HCT116 (cell line): ENCODE measurements around the gene QRICH1. TPM values are rescaled to one million over a fixed set of nuclear protein-coding genes. Genes with fewer than 3 reads are reported as not detected.

ENCODE experiments used
- ATAC-seq: fragments of 200-7000 bp; cut with Tn5 transposase; 2 replicates; pipeline ENCODE4 v1.9.1; 2020; ENCODE audit warnings: mild to moderate bottlenecking, moderate library complexity
- BruUV-seq: library from RNA; stranded (reverse); fragments of 400-500 nt; replicated peaks from 2 replicates; lab custom pipeline; 2021; lab: Mats Ljungman, UMichigan
- CTCF ChIA-PET: fragments of 300-600 bp; sonication (Branson Sonifier 250); formaldehyde crosslinking; loops from one replicate; lab custom pipeline; 2021; ENCODE audit warnings: antibody characterized with exemption; lab: Charles Lee
- POLR2A ChIA-PET: fragments of 300-600, 350-600 bp; sonication (Branson Sonifier 250); formaldehyde crosslinking; loops from one replicate; lab custom pipeline; 2021; ENCODE audit warnings: antibody characterized with exemption; lab: Charles Lee
- RAD21 ChIA-PET, 2 experiments: fragments of 300-600 bp; sonication (Branson Sonifier 250); formaldehyde crosslinking; loops; one replicate each; lab custom pipeline; 2023; ENCODE audit warnings: low total read pairs in 2 of 2; ENCODE audit not compliant: uncharacterized antibody in 2 of 2, unreplicated experiment in 2 of 2, low non-redundant PET in 1 of 2; lab: Charles Lee
- DNase-seq: peaks from one replicate; pipeline ENCODE4 v3.0.0-alpha.2; 2010; ENCODE audit warnings: low read depth, low spot score
- H2AFZ ChIP-seq: fragments of 200-600 bp; shearing (Covaris generic), sonication (generic); 2 replicates; pipeline ENCODE4 v1.6.1; 2017; ENCODE audit warnings: low read depth, mixed run types, mixed read lengths, antibody characterized with exemption, low read length; ENCODE audit not compliant: poor library complexity, severe bottlenecking
- H3K27ac ChIP-seq: 2 replicates; pipeline ENCODE4 v1.5.1; 2012; ENCODE audit warnings: low read depth, low read length
- H3K27me3 ChIP-seq: fragments of 200-600 bp; sonication (generic); 2 replicates; pipeline ENCODE4 v1.6.1; 2016; ENCODE audit warnings: mixed run types, low read length, mixed read lengths; ENCODE audit not compliant: insufficient read depth
- H3K36me3 ChIP-seq, 2 experiments: fragments of 200-500 bp in 1 of 2; fragments of 200-600 bp in 1 of 2; sonication (Bioruptor generic) in 1 of 2; sonication (generic) in 1 of 2; 2 replicates each; pipeline versions ENCODE4 v1.5.1 to v1.6.1; 2014 to 2016; ENCODE audit warnings: low read length in 2 of 2, inconsistent platforms in 1 of 2, mixed read lengths in 1 of 2, mixed run types in 1 of 2; ENCODE audit not compliant: insufficient read depth in 2 of 2, control insufficient read depth in 1 of 2
- H3K4me1 ChIP-seq, 2 experiments: fragments of 200-600 bp in 1 of 2; sonication (generic) in 1 of 2; 2 replicates each; pipeline versions ENCODE4 v1.5.1 to v1.6.1; 2012 to 2017; ENCODE audit warnings: low read length in 2 of 2, inconsistent platforms in 1 of 2, mild to moderate bottlenecking in 1 of 2, mixed read lengths in 1 of 2, mixed run types in 1 of 2, moderate library complexity in 1 of 2; ENCODE audit not compliant: insufficient read depth in 2 of 2, control insufficient read depth in 1 of 2
- H3K4me2 ChIP-seq: fragments of 200-600 bp; sonication (generic); 2 replicates; pipeline ENCODE4 v1.6.1; 2017; ENCODE audit warnings: mixed run types, low read length, mixed read lengths
- H3K4me3 ChIP-seq, 2 experiments: fragments of 200-600 bp in 1 of 2; sonication (generic) in 1 of 2; replicated peaks in 1 of 2; 2 replicates each; pipeline ENCODE4 v1.5.1; 2011 to 2016; ENCODE audit warnings: low read length in 2 of 2, control low read depth in 1 of 2, low read depth in 1 of 2, mild to moderate bottlenecking in 1 of 2, mixed read lengths in 1 of 2, mixed run types in 1 of 2
- H3K79me2 ChIP-seq: fragments of 200-600 bp; sonication (generic); 2 replicates; pipeline ENCODE4 v1.6.1; 2017; ENCODE audit warnings: mild to moderate bottlenecking, mixed run types, low read length, moderate library complexity, mixed read lengths; ENCODE audit not compliant: insufficient read depth
- H3K9ac ChIP-seq: fragments of 200-600 bp; sonication (generic); 2 replicates; pipeline ENCODE4 v1.6.1; 2016; ENCODE audit warnings: low read length, mixed read lengths
- H3K9me2 ChIP-seq: fragments of 200-600 bp; sonication (generic), shearing (Covaris generic); 2 replicates; pipeline ENCODE4 v1.6.1; 2017; ENCODE audit warnings: mixed run types, mild to moderate bottlenecking, moderate library complexity; ENCODE audit not compliant: insufficient read depth
- H3K9me3 ChIP-seq, 2 experiments: fragments of 200-500 bp in 1 of 2; fragments of 200-600 bp in 1 of 2; sonication (Bioruptor generic) in 1 of 2; sonication (generic) in 1 of 2; 2 replicates each; pipeline ENCODE4 v1.6.1; 2014 to 2017; ENCODE audit warnings: low read length in 2 of 2, mixed read lengths in 2 of 2, inconsistent platforms in 1 of 2, low read depth in 1 of 2, mild to moderate bottlenecking in 1 of 2, mixed run types in 1 of 2, moderate library complexity in 1 of 2; ENCODE audit not compliant: control insufficient read depth in 1 of 2, insufficient read depth in 1 of 2
- H4K20me1 ChIP-seq: fragments of 200-600 bp; sonication (generic), shearing (Covaris generic); 2 replicates; pipeline ENCODE4 v1.6.1; 2017; ENCODE audit warnings: mixed run types, mild to moderate bottlenecking, moderate library complexity; ENCODE audit not compliant: insufficient read depth
- CBX3 ChIP-seq: IDR thresholded peaks from 2 replicates; pipeline ENCODE4 v1.6.1; 2012; ENCODE audit warnings: low read depth
- CEBPB ChIP-seq: IDR thresholded peaks from 2 replicates; pipeline ENCODE4 v1.6.1; 2012; ENCODE audit warnings: low read depth
- EGR1 ChIP-seq: IDR thresholded peaks from 2 replicates; pipeline ENCODE4 v1.6.1; 2012; ENCODE audit warnings: low read depth
- ELF1 ChIP-seq: IDR thresholded peaks from 2 replicates; pipeline ENCODE4 v1.6.1; 2012; ENCODE audit warnings: low read depth, borderline replicate concordance
- EZH2 ChIP-seq: fragments of 200-600 bp; sonication (generic); IDR thresholded peaks from 2 replicates; pipeline ENCODE4 v1.6.1; 2017; ENCODE audit warnings: antibody characterized with exemption, mixed run types
- FOSL1 ChIP-seq: IDR thresholded peaks from 2 replicates; pipeline ENCODE4 v1.6.1; 2012; ENCODE audit warnings: low read depth
- JUND ChIP-seq: IDR thresholded peaks from 2 replicates; pipeline ENCODE4 v1.6.1; 2012
- POLR2A ChIP-seq: IDR thresholded peaks from 2 replicates; pipeline ENCODE4 v1.7.0; 2011; ENCODE audit warnings: borderline replicate concordance; ENCODE audit not compliant: insufficient read depth, insufficient read length; ENCODE audit errors: extremely low read depth
- POLR2AphosphoS5 ChIP-seq: IDR thresholded peaks from 2 replicates; pipeline ENCODE4 v1.6.1; 2011; ENCODE audit warnings: mild to moderate bottlenecking, low read depth, low read length, moderate library complexity
- RAD21 ChIP-seq: IDR thresholded peaks from 2 replicates; pipeline ENCODE4 v1.6.1; 2012; ENCODE audit warnings: low read depth, mild to moderate bottlenecking
- SP1 ChIP-seq: IDR thresholded peaks from 2 replicates; pipeline ENCODE4 v1.6.1; 2012; ENCODE audit warnings: low read depth
- TCF7L2 ChIP-seq: IDR thresholded peaks from 2 replicates; pipeline ENCODE4 v1.7.0; 2011; ENCODE audit warnings: borderline replicate concordance, inconsistent platforms; ENCODE audit not compliant: insufficient read depth, insufficient read length; ENCODE audit errors: extremely low read depth
- YY1 ChIP-seq: IDR thresholded peaks from 2 replicates; pipeline ENCODE4 v1.6.1; 2011; ENCODE audit warnings: low read length, low read depth, moderate library complexity, mild to moderate bottlenecking; ENCODE audit not compliant: insufficient replicate concordance; ENCODE audit errors: extremely low read depth
- ZFX ChIP-seq: fragments of 450-650 bp; IDR thresholded peaks from 2 replicates; pipeline ENCODE4 v1.6.1; 2017
- ZNF274 ChIP-seq: fragments of 200-500 bp; sonication (Bioruptor generic); IDR thresholded peaks from 2 replicates; pipeline ENCODE4 v1.6.1; 2014; ENCODE audit warnings: mild to moderate bottlenecking, low read depth, low read length, inconsistent platforms
- intact Hi-C: fragments of 100-400 bp; cut with micrococcal nuclease; formaldehyde crosslinking; loops from 2 replicates; pipeline ENCODE4 v1.10.0; 2022
- total RNA-seq: library from RNA; stranded (reverse); gene quantifications from one replicate; pipeline ENCODE4 v1.2.1, GENCODE V29; 2021; ENCODE audit not compliant: unreplicated experiment
- TF ChIP-seq, protein P1 (sequence below): IDR thresholded peaks from 2 replicates; pipeline ENCODE4 v1.6.1; 2011; ENCODE audit warnings: mild to moderate bottlenecking, low read length, moderate library complexity; ENCODE audit not compliant: insufficient replicate concordance; ENCODE audit errors: extremely low read depth
- TF ChIP-seq, protein P2 (sequence below): IDR thresholded peaks from 2 replicates; pipeline ENCODE4 v1.6.1; 2012
- TF ChIP-seq, protein P3 (sequence below): IDR thresholded peaks from 2 replicates; pipeline ENCODE4 v1.6.1; 2012
- TF ChIP-seq, protein P4 (sequence below), 3 experiments: fragments of 200-600 bp in 1 of 3; sonication (generic) in 1 of 3; IDR thresholded peaks in 2 of 3; conservative IDR thresholded peaks in 1 of 3; 2 replicates each; pipeline ENCODE4 v1.5.1; 2012 to 2017; ENCODE audit warnings: low read depth in 2 of 3, low read length in 2 of 3, antibody characterized with exemption in 1 of 3, borderline replicate concordance in 1 of 3, control low read depth in 1 of 3, mild to moderate bottlenecking in 1 of 3, mixed read lengths in 1 of 3, mixed run types in 1 of 3, moderate library complexity in 1 of 3; ENCODE audit not compliant: insufficient read depth in 1 of 3
- TF ChIP-seq, protein P5 (sequence below): IDR thresholded peaks from 2 replicates; pipeline ENCODE4 v1.6.1; 2012; ENCODE audit warnings: low read depth

The QRICH1 gene
- total RNA-seq, 1 experiment from 2014 or later = 105 TPM

DNA sequence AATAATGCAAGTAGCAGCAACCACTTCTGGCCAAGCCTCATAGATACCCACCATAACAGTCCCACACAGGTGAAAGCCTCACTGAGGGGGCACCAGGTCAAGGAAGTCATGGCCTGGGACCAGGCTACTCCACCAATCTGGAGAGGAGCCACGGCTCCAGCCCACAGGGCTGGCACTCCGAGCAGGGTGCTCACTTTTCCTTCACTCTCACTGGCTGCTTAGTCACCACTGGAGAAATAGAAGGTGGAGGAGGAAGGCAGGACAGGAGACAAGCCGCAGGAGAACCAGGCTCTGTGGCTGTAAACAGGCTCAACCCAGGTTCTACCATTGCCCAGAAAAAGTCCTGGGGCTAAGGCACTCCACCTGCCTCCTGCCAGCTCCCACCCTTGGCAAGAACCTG, 25.6 kb upstream of the QRICH1 start:
- Histone ChIP-seq H3K4me3 (peak overlapping the region; percentile 77 to 83), H3K4me1 (peaks cover 7 to 14% of the 10 kb centered on the region in 2 experiments), H3K79me2 (peaks cover 21% of the 10 kb centered on the region), H3K36me3 (peaks cover 39 to 40% of the 10 kb centered on the region in 2 experiments), H4K20me1 (no peaks in the 10 kb centered on the region), H3K4me2 (peak overlapping the region; percentile 99), H3K27ac (peak overlapping the region; percentile 100), H3K9me3 (no peaks in the 10 kb centered on the region), H2AFZ (no peak overlapping the region), H3K9me2 (no peaks in the 10 kb centered on the region), H3K9ac (peak overlapping the region; percentile 96), H3K27me3 (no peaks in the 10 kb centered on the region)
- no peak for DNase-seq
- ChIA-PET POLR2A (no interaction called here), CTCF (no interaction called here), RAD21 (no interaction called here)
- no TSS peak for BruUV-seq
- ATAC-seq = no peak
- intact Hi-C loops = no loop called here
- TF ChIP-seq TCF7L2 (no peak), JUND (no peak), POLR2AphosphoS5 (no peak), YY1 (no peak), CBX3 (no peak), POLR2A (no peak), RAD21 (no peak), FOSL1 (no peak), EZH2 (no peak), EGR1 (no peak), SP1 (no peak), ZFX (no peak), ZNF274 (no peak), CEBPB (no peak), ELF1 (no peak)
- TF ChIP-seq, protein P1, sequence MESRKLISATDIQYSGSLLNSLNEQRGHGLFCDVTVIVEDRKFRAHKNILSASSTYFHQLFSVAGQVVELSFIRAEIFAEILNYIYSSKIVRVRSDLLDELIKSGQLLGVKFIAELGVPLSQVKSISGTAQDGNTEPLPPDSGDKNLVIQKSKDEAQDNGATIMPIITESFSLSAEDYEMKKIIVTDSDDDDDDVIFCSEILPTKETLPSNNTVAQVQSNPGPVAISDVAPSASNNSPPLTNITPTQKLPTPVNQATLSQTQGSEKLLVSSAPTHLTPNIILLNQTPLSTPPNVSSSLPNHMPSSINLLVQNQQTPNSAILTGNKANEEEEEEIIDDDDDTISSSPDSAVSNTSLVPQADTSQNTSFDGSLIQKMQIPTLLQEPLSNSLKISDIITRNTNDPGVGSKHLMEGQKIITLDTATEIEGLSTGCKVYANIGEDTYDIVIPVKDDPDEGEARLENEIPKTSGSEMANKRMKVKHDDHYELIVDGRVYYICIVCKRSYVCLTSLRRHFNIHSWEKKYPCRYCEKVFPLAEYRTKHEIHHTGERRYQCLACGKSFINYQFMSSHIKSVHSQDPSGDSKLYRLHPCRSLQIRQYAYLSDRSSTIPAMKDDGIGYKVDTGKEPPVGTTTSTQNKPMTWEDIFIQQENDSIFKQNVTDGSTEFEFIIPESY = no peak
- TF ChIP-seq, protein P2, sequence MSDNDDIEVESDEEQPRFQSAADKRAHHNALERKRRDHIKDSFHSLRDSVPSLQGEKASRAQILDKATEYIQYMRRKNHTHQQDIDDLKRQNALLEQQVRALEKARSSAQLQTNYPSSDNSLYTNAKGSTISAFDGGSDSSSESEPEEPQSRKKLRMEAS = no peak
- TF ChIP-seq, protein P3, sequence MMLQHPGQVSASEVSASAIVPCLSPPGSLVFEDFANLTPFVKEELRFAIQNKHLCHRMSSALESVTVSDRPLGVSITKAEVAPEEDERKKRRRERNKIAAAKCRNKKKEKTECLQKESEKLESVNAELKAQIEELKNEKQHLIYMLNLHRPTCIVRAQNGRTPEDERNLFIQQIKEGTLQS = no peak
- TF ChIP-seq, protein P4, sequence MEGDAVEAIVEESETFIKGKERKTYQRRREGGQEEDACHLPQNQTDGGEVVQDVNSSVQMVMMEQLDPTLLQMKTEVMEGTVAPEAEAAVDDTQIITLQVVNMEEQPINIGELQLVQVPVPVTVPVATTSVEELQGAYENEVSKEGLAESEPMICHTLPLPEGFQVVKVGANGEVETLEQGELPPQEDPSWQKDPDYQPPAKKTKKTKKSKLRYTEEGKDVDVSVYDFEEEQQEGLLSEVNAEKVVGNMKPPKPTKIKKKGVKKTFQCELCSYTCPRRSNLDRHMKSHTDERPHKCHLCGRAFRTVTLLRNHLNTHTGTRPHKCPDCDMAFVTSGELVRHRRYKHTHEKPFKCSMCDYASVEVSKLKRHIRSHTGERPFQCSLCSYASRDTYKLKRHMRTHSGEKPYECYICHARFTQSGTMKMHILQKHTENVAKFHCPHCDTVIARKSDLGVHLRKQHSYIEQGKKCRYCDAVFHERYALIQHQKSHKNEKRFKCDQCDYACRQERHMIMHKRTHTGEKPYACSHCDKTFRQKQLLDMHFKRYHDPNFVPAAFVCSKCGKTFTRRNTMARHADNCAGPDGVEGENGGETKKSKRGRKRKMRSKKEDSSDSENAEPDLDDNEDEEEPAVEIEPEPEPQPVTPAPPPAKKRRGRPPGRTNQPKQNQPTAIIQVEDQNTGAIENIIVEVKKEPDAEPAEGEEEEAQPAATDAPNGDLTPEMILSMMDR (IDR thresholded peaks at IDR 0.05 in 2 of 3, conservative IDR thresholded peaks at IDR 0.05 in 1 of 3; ENCODE audit: borderline replicate concordance in 1 of 3, insufficient read depth in 1 of 3, low read depth in 2 of 3, low read length in 2 of 3) = no peak
- TF ChIP-seq, protein P5, sequence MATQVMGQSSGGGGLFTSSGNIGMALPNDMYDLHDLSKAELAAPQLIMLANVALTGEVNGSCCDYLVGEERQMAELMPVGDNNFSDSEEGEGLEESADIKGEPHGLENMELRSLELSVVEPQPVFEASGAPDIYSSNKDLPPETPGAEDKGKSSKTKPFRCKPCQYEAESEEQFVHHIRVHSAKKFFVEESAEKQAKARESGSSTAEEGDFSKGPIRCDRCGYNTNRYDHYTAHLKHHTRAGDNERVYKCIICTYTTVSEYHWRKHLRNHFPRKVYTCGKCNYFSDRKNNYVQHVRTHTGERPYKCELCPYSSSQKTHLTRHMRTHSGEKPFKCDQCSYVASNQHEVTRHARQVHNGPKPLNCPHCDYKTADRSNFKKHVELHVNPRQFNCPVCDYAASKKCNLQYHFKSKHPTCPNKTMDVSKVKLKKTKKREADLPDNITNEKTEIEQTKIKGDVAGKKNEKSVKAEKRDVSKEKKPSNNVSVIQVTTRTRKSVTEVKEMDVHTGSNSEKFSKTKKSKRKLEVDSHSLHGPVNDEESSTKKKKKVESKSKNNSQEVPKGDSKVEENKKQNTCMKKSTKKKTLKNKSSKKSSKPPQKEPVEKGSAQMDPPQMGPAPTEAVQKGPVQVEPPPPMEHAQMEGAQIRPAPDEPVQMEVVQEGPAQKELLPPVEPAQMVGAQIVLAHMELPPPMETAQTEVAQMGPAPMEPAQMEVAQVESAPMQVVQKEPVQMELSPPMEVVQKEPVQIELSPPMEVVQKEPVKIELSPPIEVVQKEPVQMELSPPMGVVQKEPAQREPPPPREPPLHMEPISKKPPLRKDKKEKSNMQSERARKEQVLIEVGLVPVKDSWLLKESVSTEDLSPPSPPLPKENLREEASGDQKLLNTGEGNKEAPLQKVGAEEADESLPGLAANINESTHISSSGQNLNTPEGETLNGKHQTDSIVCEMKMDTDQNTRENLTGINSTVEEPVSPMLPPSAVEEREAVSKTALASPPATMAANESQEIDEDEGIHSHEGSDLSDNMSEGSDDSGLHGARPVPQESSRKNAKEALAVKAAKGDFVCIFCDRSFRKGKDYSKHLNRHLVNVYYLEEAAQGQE = no peak
